IMR-90 (cell line): Measurements from ENCODE around the gene RAB1A. TPM values are rescaled to one million over a fixed set of nuclear protein-coding genes. Genes with fewer than 3 reads are reported as not detected.

Source experiments
- ATAC-seq: fragments of 200-7000 bp; cut with Tn5 transposase; 2 replicates; pipeline ENCODE4 v1.9.1; 2020; ENCODE audit warnings: low read depth, mild to moderate bottlenecking, moderate library complexity
- BruUV-seq: library from RNA; stranded (reverse); fragments of 400-500 nt; replicated peaks from 2 replicates; lab custom pipeline; 2021; lab: Mats Ljungman, UMichigan
- CTCF ChIA-PET: fragments of 300-600 bp; formaldehyde crosslinking; extraction: SDS; loops from one replicate; lab custom pipeline; 2021; ENCODE audit warnings: antibody characterized with exemption; lab: Yijun Ruan, JAX
- POLR2A ChIA-PET: fragments of 300-600 bp; sonication (Branson Sonifier 250); formaldehyde crosslinking; loops from one replicate; lab custom pipeline; 2022; ENCODE audit warnings: antibody characterized with exemption; ENCODE audit not compliant: unreplicated experiment; lab: Charles Lee
- DNase-seq: peaks from one replicate; pipeline ENCODE4 v3.0.0; 2013
- H2AFZ ChIP-seq: replicated peaks from 2 replicates; pipeline ENCODE3; 2013; ENCODE audit warnings: low read length, mild to moderate bottlenecking; ENCODE audit not compliant: poor library complexity
- H2AK5ac ChIP-seq: 2 replicates; pipeline ENCODE4 v1.6.1; 2013; ENCODE audit warnings: low read depth, low read length, inconsistent platforms
- H2AK9ac ChIP-seq: replicated peaks from 2 replicates; pipeline ENCODE3; 2013; ENCODE audit warnings: mild to moderate bottlenecking, low read depth, low read length, moderate library complexity; ENCODE audit not compliant: poor library complexity
- H2BK120ac ChIP-seq: 2 replicates; pipeline ENCODE4 v1.6.1; 2013; ENCODE audit warnings: low read depth, low read length, inconsistent platforms
- H2BK15ac ChIP-seq: 3 replicates; pipeline ENCODE4 v1.6.1; 2013; ENCODE audit warnings: low read depth, low read length, inconsistent platforms
- H2BK20ac ChIP-seq: 2 replicates; pipeline ENCODE4 v1.6.1; 2013; ENCODE audit warnings: low read depth, mild to moderate bottlenecking, inconsistent platforms, low read length, moderate library complexity
- H2BK5ac ChIP-seq: 2 replicates; pipeline ENCODE4 v1.6.1; 2013; ENCODE audit warnings: mild to moderate bottlenecking, low read depth, low read length, inconsistent platforms; ENCODE audit not compliant: poor library complexity, severe bottlenecking
- H3K14ac ChIP-seq: replicated peaks from 2 replicates; pipeline ENCODE4 v1.6.1; 2013; ENCODE audit warnings: low read depth, low read length, inconsistent platforms
- H3K18ac ChIP-seq: 2 replicates; pipeline ENCODE4 v1.6.1; 2013; ENCODE audit warnings: low read depth, low read length, control low read depth
- H3K23ac ChIP-seq: 2 replicates; pipeline ENCODE4 v1.6.1; 2013; ENCODE audit warnings: low read depth, low read length, inconsistent platforms
- H3K27ac ChIP-seq: 2 replicates; pipeline ENCODE4 v1.5.1; 2013; ENCODE audit warnings: mild to moderate bottlenecking, control low read depth, low read length; ENCODE audit not compliant: insufficient read depth
- H3K27me3 ChIP-seq: 2 replicates; pipeline ENCODE4 v1.6.1; 2013; ENCODE audit warnings: low read length; ENCODE audit not compliant: control insufficient read depth, insufficient read depth
- H3K36me3 ChIP-seq: 2 replicates; pipeline ENCODE4 v1.6.1; 2013; ENCODE audit warnings: low read length, mixed read lengths; ENCODE audit not compliant: control insufficient read depth, insufficient read depth
- H3K4ac ChIP-seq: 2 replicates; pipeline ENCODE4 v1.6.1; 2013; ENCODE audit warnings: low read depth, low read length, inconsistent platforms
- H3K4me1 ChIP-seq: 2 replicates; pipeline ENCODE4 v1.6.1; 2013; ENCODE audit warnings: low read length, mixed read lengths; ENCODE audit not compliant: control insufficient read depth, insufficient read depth
- H3K4me2 ChIP-seq: 2 replicates; pipeline ENCODE4 v1.6.1; 2013; ENCODE audit warnings: low read depth, mild to moderate bottlenecking, control low read depth, low read length, moderate library complexity
- H3K4me3 ChIP-seq: 2 replicates; pipeline ENCODE4 v1.5.1; 2013; ENCODE audit warnings: low read depth, mild to moderate bottlenecking, control low read depth, low read length, moderate library complexity; ENCODE audit not compliant: insufficient read depth
- H3K56ac ChIP-seq: 2 replicates; pipeline ENCODE4 v1.6.1; 2013; ENCODE audit warnings: low read length, inconsistent platforms; ENCODE audit not compliant: insufficient read depth; ENCODE audit errors: extremely low read depth
- H3K79me1 ChIP-seq, 2 experiments: 2 replicates each; pipeline ENCODE4 v1.6.1; 2013; ENCODE audit warnings: low read length in 2 of 2, inconsistent platforms in 1 of 2, low read depth in 1 of 2
- H3K9ac ChIP-seq: 2 replicates; pipeline ENCODE4 v1.6.1; 2013; ENCODE audit warnings: low read depth, low read length, control low read depth
- H3K9me1 ChIP-seq: 2 replicates; pipeline ENCODE4 v1.6.1; 2013; ENCODE audit warnings: low read length, inconsistent platforms; ENCODE audit not compliant: insufficient read depth
- H3K9me3 ChIP-seq: 2 replicates; pipeline ENCODE4 v1.6.1; 2013; ENCODE audit warnings: low read length; ENCODE audit not compliant: control insufficient read depth, insufficient read depth
- H4K20me1 ChIP-seq: 2 replicates; pipeline ENCODE4 v1.6.1; 2013; ENCODE audit warnings: low read length, inconsistent platforms; ENCODE audit not compliant: insufficient read depth
- H4K5ac ChIP-seq: 2 replicates; pipeline ENCODE4 v1.6.1; 2013; ENCODE audit warnings: mild to moderate bottlenecking, low read depth, low read length, control low read depth
- H4K8ac ChIP-seq, 2 experiments: 2 replicates each; pipeline ENCODE4 v1.6.1; 2013; ENCODE audit warnings: low read depth in 2 of 2, low read length in 2 of 2, control low read depth in 1 of 2, inconsistent platforms in 1 of 2
- H4K91ac ChIP-seq: 2 replicates; pipeline ENCODE4 v1.6.1; 2013; ENCODE audit warnings: low read depth, low read length, inconsistent platforms; ENCODE audit not compliant: insufficient read depth
- BHLHE40 ChIP-seq: fragments of 150-350 bp; IDR thresholded peaks from 2 replicates; pipeline ENCODE4 v1.6.1; 2016; ENCODE audit warnings: mild to moderate bottlenecking, low read depth, low read length
- FOS ChIP-seq: fragments of 150-350 bp; IDR thresholded peaks from 2 replicates; pipeline ENCODE4 v1.6.1; 2016; ENCODE audit warnings: low read depth, low read length
- MXI1 ChIP-seq: IDR thresholded peaks from 2 replicates; pipeline ENCODE4 v1.6.1; 2012; ENCODE audit warnings: low read depth, mild to moderate bottlenecking, low read length, moderate library complexity, borderline replicate concordance
- WGBS, 2 experiments: methylation state at CpG; one replicate each; pipeline versions ENCODE4 v1.1.5 to v1.1.7; 2013; ENCODE audit warnings: missing lambda C conversion rate in 2 of 2; ENCODE audit not compliant: insufficient read length in 1 of 2; ENCODE audit errors: extremely low coverage in 2 of 2; 5-methylcytosine and 5-hydroxymethylcytosine counted together
- dilution Hi-C: fragments of 300-500 bp; cut with HindIII; formaldehyde crosslinking; loops from one replicate; pipeline ENCODE4 v1.14.3; 2018; ENCODE audit warnings: low sequenced_read_pairs; ENCODE audit not compliant: unreplicated experiment
- in situ Hi-C: fragments of 300-500 bp; cut with MboI; formaldehyde crosslinking; loops from 3 replicates; pipeline ENCODE4 v1.14.3; 2019; ENCODE audit warnings: low sequenced_read_pairs, inconsistent platforms, mixed read lengths
- intact Hi-C: fragments of 100-400 bp; cut with micrococcal nuclease; formaldehyde crosslinking; loops from 2 replicates; pipeline ENCODE4 v1.10.0; 2022
- polyA plus RNA-seq, 3 experiments: library from polyadenylated mRNA; depleted of rRNA; stranded (reverse); fragments of >200 nt; gene quantifications; 2 replicates each; pipeline ENCODE4 v1.2.3, GENCODE V29; 2012; ENCODE audit warnings: low replicate concordance in 1 of 3
- total RNA-seq: library from RNA; depleted of rRNA; stranded (reverse); fragments of >200 nt; gene quantifications from 2 replicates; pipeline ENCODE4 v1.2.3, GENCODE V29; 2012

Gene RAB1A
- total and polyA plus RNA-seq, 2 of the 4 experiments (the other 2 are of a cell fraction) = 114 to 169 TPM

DNA sequence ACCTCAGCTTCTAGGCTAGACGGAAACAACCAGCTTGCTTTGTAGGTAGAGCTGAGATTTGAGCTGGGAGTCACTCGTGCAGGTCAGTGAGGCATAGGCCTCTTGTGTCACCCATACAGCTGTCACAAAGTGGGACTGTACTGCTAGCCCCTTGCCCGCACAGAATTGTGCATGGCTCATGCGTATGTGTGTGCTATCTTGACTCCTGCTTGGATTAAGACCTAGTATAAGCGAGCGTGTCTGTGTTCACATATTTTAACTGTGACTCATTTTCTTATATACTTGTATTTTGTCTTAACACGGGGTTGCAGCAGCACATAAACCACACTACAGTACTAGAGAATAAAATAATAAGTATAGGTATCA is 53.6 kb downstream of the RAB1A start:
- H3K9me1 ChIP-seq = peaks cover 13% of the 10 kb centered on the region
- dilution Hi-C loops (no loop called here), in situ Hi-C loops (no loop called here), intact Hi-C loops (no loop called here)
- peak overlapping the region; percentile 24; the same call in 1 of the 2 replicates for H3K27ac ChIP-seq
- peak overlapping the region; percentile 1 for H3K23ac ChIP-seq
- ChIA-PET CTCF (no interaction called here), POLR2A (no interaction called here)
- H4K20me1 ChIP-seq = peaks cover 51% of the 10 kb centered on the region
- peak overlapping the region; percentile 5 for H3K14ac ChIP-seq
- no peak overlapping the region for H4K5ac ChIP-seq
- H3K18ac ChIP-seq = no peak overlapping the region
- H3K4me3 ChIP-seq = no peak overlapping the region
- no peak overlapping the region for H2BK15ac ChIP-seq
- H3K4me2 ChIP-seq = peak overlapping the region; percentile 36
- H3K4ac ChIP-seq = no peak overlapping the region
- H4K8ac ChIP-seq = no peak overlapping the region
- DNase-seq (peak; percentile 84), ATAC-seq (peak; percentile 79)
- H3K27me3 ChIP-seq = no peaks in the 10 kb centered on the region
- BruUV-seq = no TSS peak
- H3K9me3 ChIP-seq = no peaks in the 10 kb centered on the region
- H2BK120ac ChIP-seq = no peak overlapping the region
- no peak overlapping the region for H2AK9ac ChIP-seq
- H2AK5ac ChIP-seq = peak overlapping the region; percentile 17; the same call in 1 of the 2 replicates
- peak; percentile 47; the same call in 1 of the 2 replicates for TF ChIP-seq FOS
- TF ChIP-seq MXI1 = no peak
- 0 out of 2 replicates have a peak, but pooled peaks have one; percentile 18 for TF ChIP-seq BHLHE40
- H3K79me1 ChIP-seq = peaks cover 20 to 71% of the 10 kb centered on the region in 2 experiments
- H2BK5ac ChIP-seq = peak overlapping the region; percentile 30
- 0 out of 2 replicates have a peak overlapping the region, but pooled peaks have one; percentile 17 for H4K91ac ChIP-seq
- H3K56ac ChIP-seq = no peak overlapping the region
- peaks cover 50% of the 10 kb centered on the region for H3K36me3 ChIP-seq
- H3K4me1 ChIP-seq = peaks cover 16% of the 10 kb centered on the region
- no peak overlapping the region for H2AFZ ChIP-seq
- no peak overlapping the region for H3K9ac ChIP-seq
- no peak overlapping the region; the same call in 1 of the 2 replicates for H2BK20ac ChIP-seq
- no CpG with 5 or more reads among the region's 7 CpGs for WGBS, 2 experiments
